HPDE6-E6E7 (cell line): ENCODE data around the gene LOC101059915.
"Not testable (repeated sequence)": the region's sequence is repeated elsewhere in the genome, so short reads cannot be mapped to it uniquely, and the experiment has no call there.

Experiments
- DNase-seq: peaks from one replicate; pipeline ENCODE4 v3.0.0; 2011; ENCODE audit warnings: missing footprints; ENCODE audit errors: extremely low spot score

Gene LOC101059915

GRCh38 chrX:71640002-71640401, 27.3 kb upstream of the LOC101059915 start:
- DNase-seq: no peak

GRCh38 chrX:71644406-71644805, 22.9 kb upstream of the LOC101059915 start:
- DNase-seq: not testable (repeated sequence)

- no peak for DNase-seq
These were observed 16.9 kb upstream of the LOC101059915 start for GRCh38 chrX:71650333-71650969.

GRCh38 chrX:71652405-71652804, 14.9 kb upstream of the LOC101059915 start:
- no peak for DNase-seq

DNA sequence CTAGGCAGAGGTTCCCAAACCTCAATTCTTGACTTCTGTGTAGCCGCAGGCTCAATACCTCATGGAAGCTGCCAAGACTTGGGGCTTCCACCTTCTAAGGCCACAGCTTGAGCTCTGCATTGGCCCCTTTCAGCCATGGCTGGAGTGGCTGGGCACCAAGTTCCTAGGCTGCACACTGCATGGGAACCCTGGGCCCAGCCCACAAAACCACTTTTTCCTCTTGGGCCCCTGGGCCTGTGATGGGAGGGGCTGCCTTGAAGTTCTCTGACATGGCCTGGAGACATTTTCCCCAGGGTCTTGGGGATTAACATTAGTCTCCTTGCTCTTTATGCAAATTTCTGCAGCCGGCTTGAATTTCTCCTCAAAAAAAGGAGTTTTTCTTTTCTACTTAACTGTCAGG, 14.0 kb upstream of the LOC101059915 start:
- DNase-seq: no peak

- no peak for DNase-seq
These were observed 10.1 kb upstream of the LOC101059915 start for GRCh38 chrX:71657267-71657666.

- DNase-seq: no peak
These were observed 8.0 kb upstream of the LOC101059915 start for GRCh38 chrX:71659342-71659741.

DNA sequence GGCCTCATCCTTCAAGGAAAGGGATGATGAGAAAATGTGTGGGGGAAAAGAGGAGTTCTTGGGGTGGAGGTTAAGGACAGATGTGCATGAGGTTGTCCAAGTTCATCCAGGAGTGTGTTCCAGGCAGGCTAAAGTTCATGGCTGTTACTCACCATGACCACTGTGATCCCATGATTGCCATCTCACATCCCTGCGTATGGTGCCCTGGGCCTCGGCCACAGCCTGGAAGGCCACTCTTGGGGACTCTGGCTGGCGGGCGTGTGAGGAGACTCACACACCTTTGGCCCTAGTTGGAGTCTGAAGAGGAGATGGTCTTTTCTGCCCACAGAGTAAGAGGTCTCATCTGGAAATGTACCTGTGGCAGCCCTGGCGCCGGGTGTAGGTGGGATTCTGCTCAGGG, 7.4 kb upstream of the LOC101059915 start:
- DNase-seq: no peak

DNA sequence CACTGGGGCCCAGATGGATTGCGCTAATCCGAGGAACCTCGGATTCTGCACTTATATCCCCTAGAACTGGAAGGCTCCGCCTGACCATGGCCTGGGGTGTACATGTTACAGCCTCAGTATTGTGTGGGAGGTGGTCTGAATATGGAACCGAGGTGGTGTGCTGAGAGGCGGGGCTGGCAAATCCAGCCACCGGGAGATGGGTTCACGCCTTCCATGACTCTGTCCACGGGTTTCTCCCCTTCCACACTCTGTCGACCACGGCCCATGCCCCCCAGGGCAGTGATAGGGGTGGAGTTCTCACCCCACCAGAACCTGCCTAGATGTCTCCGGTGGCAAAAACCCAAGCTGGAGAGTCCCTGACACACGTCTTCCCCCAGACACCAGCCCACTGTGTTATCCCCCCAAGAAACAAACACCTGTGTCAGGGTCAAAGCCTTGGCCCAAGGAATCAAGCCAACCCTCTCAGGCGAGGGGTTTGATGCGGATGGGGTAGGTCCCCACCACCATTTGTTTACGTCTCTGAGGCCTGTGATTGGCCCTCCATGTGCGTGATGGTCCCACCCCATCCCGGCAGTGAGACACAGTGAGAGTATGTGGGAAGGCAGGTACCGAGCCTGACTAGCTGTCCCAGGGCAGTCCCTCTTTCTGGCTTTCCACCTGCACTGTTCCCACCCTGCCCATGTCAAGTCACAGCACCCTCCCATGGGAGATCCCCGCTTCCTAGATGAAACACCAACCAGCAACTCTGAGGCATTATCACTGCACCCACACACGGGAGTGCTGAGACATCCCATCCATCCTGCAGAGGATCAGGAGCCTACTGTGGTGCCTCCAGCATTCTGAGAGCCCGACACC, 6.6 kb upstream of the LOC101059915 start:
- no peak for DNase-seq

DNA sequence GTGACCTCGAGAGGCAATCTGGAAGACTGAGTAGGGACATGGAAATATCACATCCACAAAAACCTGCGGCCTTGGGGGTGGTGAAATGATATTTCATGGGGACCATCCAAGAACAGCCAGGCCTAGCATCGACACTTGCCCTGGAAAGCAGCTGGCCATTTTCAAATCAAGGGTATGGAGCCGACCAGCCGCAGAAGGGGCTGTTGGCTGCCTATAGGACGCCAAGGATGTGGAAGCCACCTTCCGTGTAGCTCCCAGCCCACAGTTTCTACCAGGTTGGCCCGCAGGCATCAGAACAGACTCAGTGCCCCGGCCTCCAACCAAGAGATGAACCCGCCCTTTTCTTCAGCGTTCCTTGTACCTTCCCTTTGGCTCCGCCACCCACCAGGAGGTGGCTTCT, 5.4 kb upstream of the LOC101059915 start:
- DNase-seq: no peak

DNA sequence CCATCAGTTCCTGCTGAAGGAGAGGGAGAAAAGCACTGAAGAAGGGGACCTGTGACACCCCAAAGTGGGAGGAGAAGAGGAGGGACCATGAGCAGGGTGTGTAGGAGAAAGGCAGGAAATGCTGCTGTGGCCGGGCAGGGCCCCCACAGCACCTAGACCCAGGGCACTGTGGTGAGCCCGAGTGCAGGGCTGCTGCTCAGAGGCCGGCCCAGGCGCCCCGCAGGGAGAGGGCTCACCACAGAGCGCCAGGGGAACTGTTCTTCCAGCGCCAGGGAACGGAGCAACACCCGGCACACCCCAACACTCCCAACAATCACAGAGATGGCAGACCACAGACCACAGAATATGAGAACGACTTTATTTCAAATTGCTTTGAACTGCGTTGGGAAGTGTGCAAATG, 4.7 kb upstream of the LOC101059915 start:
- DNase-seq: not testable (repeated sequence)

DNA sequence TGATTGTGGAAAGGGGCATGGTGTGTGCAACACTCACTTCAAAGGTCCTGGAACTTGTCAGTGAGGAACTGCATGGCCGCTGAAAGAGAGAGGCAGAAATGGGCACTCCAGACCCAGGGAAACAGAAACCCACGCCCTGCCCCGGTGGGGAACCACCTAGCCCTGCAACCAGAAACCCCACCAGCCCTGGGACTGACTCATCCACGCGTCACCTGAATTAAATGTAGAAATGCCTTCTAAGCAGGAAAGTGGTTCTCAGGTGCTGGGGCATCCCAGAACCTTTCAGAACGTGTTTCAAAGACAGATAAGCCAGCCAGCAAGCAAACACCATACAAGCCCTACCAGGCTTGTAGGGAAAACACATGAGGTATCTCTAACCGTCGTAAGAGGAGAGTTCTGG, 4.1 kb upstream of the LOC101059915 start:
- not testable (repeated sequence) for DNase-seq

DNA sequence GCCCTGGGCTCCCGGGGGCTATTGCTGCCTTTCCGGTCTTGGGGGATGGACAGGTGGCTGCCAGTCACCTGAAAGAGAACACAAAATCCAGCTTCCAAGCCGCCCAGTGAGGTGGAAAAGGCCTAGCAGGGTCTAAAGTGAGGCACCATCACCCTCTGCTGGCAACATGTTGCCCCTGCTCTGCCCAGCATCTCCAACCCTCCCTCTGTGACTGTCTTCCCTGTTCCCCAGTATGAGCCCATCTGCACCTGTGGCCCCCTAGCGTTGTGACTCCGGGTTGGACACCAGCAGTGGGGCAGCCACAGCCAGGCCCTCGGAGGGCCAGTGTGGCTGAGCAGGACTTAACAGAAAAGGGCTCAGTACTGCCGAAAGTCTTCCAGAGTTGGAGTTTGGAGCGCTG, 3.1 kb upstream of the LOC101059915 start:
- DNase-seq: not testable (repeated sequence)

DNA sequence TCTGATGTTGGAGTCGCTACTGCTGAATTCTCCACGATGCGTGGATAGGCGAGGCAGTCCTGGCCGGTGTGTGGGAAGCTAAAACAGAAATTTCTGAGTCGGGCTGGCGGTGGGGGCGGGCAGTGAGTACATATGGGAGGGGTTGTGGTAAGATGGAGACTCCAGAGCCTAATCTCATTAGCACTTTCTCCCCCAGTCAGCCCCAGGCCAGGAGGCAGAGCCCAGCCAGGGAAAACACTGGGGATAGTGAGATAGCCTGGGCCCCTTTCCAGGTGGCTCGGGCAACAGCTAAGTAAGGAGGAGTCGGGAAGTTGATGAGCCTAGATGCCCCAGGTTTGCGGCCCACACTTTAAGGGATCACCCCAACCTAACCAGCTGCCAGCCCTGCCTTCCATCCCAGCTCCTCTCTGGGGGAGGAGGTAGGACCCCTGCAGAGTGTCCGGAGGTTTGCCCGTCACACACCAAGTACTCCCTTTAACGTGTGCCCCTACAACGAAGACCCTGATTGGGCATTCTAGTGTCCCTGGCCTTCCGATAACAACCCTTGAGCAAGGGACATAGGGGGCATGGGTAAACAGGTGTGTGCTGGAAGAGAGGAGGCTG, 2.4 kb upstream of the LOC101059915 start:
- no peak for DNase-seq

DNA sequence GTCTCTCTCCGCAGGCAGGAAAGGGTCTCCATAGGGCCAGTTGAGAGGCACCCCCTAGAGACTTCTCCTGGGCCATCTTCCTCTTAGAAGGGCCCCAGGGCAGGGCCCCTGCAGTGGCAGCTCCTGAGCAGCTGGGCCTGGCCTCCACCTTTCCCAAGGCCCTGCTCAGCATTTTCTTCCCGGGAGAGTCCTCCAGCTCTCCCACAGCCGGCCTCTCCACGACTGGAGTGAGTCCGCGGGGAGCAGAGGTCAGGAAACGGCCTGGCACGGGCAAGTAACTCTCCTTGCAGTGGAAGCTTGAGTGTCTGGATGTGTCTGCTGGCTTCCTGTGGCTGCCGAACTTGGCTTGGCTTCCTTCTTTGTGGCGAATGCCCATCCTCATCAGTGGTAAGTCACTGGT, 1.6 kb upstream of the LOC101059915 start:
- DNase-seq: no peak

GRCh38 chrX:71666240-71667223, 814 bp upstream of the LOC101059915 start:
- no peak for DNase-seq

- no peak for DNase-seq
These were observed 876 bp downstream of the LOC101059915 start for GRCh38 chrX:71668248-71668595.

- no peak for DNase-seq
These were observed 2.1 kb downstream of the LOC101059915 start for GRCh38 chrX:71669492-71669891.

GRCh38 chrX:71669947-71670346, 2.6 kb downstream of the LOC101059915 start:
- DNase-seq: not testable (repeated sequence)

DNA sequence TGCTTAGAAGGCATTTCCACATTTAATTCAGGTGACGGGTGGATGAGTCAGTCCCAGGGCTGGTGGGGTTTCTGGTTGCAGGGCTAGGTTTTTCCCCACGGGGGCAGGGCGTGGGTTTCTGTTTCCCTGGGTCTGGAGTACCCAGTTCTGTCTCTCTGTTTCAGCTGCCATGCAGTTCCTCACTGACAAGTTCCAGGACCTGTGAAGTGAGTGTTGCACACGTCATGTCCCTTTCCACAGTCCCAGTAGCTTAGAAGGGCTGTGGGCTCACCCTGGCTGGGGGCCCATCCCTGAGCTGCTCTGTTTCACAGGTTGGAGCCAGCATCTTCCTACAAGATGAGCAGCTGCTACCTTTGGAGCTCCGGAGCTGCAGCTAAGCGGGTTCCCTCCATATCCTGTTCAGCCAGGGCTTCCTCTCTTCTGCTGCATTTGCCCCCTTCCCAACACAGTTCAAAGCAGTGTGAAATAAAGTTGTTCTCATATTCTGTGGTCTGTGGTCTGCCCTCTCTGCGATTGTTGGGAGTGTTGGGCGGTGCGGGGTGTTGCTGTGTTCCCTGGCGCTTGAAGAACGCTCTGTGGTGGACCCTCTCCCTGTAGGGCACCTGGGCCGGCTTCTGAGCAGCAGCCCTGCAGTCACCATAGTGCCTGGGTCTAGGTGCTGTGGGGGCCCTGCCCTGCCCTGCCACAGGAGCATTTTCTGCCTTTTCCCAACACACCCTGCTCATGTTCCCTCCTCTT, 3.9 kb downstream of the LOC101059915 start:
- no peak for DNase-seq

- DNase-seq: no peak
These were observed 4.6 kb downstream of the LOC101059915 start for GRCh38 chrX:71671938-71672337.
